Stimulated activated CD8-positive, alpha-beta memory T cell treated with anti-CD3 and anti-CD28 coated beads, Interleukin-4, amount 100 ng/mL, for 48 hours (primary cell): Measurements from ENCODE around the gene NOP10.

Experiments used
- DNase-seq: peaks from one replicate; pipeline ENCODE4 v3.0.0-alpha.2; 2020

Gene NOP10

DNA sequence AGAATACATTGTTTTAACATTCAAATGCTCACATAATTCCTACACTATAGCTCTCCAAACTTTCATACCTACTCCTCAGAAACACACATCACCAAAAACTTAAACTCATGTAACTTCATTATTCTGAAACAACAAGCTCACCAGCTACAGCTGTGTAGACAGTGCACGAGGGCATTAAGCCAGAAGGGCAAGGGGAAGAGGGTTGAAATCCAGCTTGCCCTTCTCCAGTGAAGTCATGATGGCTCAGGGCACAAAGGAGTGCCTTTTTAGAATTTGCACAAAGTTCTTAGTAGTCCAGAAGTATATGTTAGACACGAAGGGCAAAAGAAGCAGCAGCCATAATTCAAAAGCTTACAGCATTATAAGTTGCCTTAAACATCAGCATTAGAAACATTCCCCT lies 13.9 kb downstream of the NOP10 start:
- DNase-seq = no peak

DNA sequence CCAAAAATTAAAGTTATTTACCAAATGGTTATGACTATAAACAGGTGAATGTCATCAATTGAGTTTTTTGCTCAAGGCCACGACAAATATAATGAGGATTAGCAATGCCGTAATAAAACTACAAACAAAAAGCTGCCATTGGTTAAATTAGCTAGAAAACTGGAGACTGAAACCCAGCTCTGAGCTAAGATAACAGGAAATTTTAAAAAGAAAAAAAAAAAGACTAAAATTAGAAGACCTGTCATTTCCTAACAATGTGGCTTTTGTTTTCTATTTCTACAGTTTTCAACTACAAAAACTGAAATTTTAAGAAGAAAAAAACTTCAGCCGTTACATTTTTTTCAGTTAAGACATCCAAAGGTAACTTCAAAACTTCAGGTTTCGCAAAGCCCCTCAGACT lies 15.0 kb downstream of the NOP10 start:
- no peak for DNase-seq

DNA sequence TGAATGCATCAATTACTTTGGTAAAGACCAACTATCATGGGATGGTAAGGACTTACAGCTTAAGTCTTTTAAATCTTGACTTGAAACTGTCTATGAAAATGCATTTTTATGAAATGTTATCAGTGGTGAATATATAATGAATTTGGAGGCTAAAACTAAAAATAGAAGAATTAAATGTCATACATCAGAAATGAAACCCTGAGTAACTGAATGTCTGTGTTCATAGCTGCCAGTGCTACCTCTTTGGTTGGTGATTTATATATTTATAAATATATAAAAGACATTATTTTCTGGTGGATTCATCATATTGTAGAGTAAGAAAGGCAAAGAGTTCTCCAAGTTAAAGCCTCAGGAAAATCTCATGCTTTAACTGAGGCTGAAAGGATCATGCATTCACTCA lies 17.6 kb downstream of the NOP10 start:
- no peak for DNase-seq

DNA sequence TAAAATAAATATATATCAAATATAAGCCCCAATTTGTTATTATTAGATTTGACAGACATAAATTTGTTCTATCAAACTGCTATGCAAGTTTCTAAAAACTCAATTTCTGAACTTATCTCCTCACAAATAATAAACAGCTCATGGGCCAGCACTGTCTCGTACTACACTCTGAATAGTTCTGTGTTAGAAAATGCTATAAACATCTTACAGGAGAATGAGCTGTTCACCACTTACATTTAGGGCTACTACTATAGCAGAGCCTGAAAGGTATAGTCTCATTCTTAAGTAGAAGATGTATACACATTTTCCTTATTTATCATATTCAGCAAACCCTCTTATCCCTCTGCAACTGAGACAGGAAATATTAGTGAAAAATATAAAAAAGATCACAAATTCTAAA lies 18.0 kb downstream of the NOP10 start:
- no peak for DNase-seq

DNA sequence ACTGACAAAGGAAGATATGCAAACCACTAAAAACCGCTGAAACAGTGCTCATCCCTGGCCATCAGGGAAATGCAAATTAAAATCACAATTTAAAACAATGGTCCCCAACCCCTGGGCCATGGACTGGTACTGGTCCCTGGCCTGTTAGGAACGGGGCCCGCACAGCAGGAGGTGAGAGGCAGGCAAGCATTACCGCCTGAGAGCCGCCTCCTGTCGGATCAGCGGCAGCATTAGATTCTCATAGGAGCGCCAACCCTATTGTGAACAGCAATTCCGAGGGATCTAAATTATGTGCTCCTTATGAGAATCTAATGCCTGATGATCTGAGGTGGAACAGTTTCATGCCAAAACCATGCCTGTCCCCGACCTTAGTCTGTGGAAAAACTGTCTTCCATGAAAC lies 19.7 kb downstream of the NOP10 start:
- DNase-seq = no peak

DNA sequence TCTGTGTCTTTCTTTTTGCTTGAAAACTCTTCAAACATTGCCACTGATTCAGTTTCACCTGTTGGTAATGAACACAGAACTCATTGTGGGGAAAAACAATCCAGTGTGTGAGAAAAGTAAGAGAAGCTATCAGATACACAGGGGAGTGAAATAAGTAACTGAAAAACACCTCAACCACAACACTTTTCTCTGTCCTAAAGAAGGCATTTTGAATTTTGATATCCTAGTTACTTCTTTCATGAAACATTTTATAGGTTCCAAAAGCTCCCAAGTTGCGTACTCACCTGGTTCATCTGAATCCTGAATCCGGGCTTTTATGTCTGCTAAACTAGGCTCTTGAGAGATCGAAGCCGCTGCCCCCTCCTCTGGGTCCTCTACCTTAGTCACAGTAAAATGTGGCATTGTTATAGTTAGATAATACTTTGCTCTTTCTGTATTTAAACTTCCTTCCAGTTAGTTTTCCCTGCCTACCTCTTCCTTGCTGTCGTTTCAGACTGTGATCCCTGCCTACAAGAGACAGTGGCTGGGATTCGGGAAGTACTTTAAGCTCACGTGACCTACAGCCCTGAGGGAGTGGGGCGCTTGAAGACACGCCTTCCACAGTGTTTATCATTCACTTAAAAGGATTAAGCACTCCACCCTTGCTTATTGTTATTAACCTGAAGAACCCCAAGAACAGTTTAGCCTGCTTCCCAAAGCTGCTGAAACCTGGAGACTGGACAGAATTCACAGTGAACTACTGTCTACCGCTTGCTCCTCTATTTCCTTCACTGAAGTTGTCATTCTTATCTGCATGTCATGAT lies 24.5 kb downstream of the NOP10 start:
- peak; percentile 38 for DNase-seq

DNA sequence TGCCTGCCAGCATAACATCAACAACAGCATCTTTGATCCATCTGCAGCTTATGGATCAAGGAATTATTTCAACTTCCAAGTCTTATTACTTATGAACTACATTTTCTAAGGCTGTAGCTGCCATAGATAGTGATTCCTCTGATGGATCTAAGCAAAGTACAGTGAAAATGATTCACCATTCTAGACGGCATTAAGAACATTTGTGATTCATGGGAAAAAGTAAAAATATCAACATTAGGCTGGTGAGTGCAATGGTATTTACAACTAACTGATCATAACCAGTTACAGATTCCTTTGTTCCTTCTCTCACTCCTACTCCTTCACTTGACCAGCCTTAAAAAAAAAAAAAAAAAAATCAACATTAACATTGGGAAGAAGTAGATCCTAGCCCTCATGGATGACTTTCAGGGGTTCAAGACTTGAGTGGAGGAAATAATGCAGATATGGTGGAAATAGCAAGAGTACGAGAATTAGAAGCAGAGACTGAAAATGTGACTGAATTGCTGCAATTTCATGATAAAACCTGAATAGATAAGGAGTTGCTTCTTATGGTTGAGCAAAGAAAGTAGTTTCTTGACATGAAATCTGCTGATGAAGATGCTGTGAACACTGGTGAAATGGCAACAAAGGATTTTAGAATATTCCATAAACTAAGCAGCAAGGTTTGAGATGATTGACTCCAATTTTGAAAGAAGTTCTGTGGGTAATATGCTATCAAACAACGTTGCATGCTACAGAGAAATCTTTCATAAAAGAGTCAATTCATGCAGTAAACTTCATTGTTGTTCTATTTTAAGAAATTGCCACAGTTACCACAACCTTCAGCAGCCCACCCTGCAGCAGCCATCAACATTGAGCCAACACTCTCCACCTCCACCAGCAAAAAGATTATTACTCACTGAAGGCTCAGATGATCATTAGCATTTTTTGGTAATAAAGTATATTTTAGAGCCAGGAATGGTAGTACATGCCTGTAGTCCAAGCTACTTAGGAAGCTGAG lies 28.1 kb downstream of the NOP10 start:
- no peak for DNase-seq

DNA sequence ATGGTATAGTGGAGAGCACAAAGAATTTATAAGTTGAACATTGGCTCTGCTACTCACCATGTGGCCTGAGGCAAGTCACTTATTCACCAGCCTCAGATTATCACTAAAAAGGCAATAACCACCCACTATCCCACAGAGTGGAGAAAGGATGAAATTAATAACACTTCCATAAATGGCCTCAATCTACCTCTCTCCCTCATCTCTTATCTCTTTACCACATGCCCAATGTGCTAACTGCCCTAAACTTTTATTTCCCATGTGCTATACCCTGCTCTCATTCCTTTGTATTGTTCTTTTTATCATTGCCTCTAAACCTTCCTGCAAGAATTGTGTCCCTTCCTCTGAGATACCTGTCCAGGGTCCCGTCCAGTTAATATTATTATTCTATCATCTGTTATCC lies 31.4 kb downstream of the NOP10 start:
- no peak for DNase-seq

DNA sequence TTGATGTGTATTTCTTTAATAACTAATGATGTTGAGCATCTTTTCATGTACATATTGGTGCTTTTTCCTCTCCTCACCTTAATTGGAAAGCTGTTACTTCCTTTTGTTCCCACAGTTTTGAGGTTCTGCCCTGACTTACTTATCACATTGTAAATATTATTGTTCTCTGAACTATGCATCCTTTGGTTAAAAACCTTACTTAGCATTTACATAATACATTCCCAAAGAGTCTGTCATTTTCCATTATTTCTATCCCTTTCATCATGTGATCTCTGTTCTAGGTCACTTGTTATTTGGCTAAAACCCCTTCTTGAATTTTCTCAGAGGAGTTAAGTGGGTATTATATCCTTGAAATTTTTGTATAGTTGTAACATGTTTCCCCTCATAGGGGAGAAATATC lies 38.3 kb downstream of the NOP10 start:
- no peak for DNase-seq

DNA sequence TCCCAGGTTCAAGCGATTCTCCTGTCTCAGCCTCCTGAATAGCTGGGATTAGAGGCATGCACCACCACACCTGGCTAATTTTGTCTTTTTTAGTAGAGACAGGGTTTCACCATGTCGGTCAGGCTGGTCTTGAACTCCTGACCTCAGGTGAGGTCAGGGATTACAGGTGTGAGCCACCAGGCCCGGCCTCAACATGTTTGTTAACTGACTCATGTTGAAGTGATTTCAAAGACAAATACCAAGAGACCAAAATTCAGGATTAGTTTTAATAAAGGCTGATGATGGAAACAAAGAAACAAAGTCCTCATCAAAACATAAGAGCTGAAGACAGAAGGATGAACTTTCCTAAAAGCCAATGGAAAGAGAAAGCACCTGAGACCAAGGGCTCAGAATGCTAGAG lies 41.9 kb downstream of the NOP10 start:
- DNase-seq = no peak

DNA sequence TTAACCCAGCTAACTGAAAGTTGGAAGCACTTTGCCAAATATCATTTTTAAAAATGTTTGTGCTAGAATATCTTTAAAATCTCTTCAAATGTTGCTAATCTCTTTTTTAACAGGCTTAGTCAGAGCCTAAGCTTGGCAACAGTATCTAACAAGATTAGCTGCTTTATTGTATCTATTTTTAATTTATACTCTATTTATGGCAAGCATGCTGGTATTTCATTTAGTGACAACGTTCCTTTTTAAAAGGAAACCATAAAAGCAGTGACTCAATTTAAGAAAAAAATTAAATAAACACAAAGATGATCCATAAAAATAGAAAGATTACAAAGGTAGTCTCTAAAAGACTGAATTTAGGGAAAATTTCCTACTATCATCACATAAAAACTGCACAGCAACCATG lies 45.9 kb downstream of the NOP10 start:
- DNase-seq = no peak

DNA sequence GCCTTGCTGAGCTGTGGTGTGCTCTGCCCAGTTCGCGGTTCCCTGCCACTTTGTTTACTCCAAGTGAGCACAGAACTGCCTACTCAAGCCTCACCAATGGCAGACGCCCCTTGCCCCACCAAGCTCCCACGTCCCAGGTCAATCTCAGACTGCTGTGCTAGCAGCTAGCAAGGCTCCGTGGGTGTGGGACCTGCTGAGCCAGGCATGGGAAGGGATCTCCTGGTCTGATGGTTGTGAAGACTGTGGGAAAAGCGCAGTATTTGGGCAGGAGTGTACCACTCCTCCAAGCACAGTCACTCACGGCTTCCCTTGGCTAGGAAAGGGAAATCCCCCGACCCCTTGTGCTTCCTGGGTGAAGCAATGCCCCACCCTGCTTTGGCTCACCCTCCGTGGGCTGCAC lies 50.3 kb downstream of the NOP10 start:
- DNase-seq = no peak
